Measurements from ENCODE around the gene GBX2. TPM values are rescaled to one million over a fixed set of nuclear protein-coding genes. Genes with fewer than 3 reads are reported as not detected.

The GBX2 gene
- total RNA-seq, 1 donor from 2014 or later = not detected

DNA sequence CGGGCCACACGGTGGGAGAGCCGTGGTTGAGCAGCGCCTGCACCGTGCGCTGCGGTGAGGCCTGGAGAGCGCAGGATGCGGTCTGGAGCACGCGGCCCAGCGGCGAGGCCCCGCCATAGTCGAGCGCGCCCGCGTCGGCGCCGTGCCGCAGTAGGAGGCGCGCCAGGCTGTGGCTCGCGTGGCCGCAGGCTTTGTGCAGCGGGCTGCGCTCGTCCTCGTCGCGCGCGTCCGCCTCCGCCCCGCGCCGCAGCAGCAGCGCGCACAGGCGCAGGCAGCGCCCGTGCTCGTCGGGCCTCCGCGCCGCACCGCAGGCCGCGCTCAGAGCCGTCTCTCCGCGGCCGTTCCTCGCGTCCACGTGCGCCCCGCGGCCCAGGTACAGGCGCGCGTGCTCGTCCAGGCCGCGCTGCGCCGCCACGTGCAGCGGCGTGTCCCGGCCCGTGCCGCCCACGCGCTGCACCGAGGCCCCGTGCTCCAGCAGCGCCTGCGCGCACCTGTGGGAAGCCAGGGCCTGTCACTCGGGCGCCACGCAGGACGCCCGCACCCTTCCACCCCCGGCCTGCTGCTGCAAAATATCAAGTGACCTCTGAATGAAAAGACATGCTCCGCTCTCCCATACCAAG, 46.3 kb upstream of the GBX2 start:
- H3K36me3 ChIP-seq = no peaks in the 10 kb centered on the region
- H3K4me3 ChIP-seq = no peak overlapping the region
- no peak for TF ChIP-seq CTCF (IDR thresholded peaks at IDR 0.05; ENCODE audit: borderline replicate concordance)
- no peaks in the 10 kb centered on the region for H3K4me1 ChIP-seq
- no peaks in the 10 kb centered on the region for H3K9me3 ChIP-seq (replicated peaks)
- H3K27ac ChIP-seq (replicated peaks) = no peak overlapping the region
- peaks cover 59% of the 10 kb centered on the region for H3K27me3 ChIP-seq (ENCODE audit: low read depth)
- no peak for DNase-seq
- intact Hi-C loops (cut with micrococcal nuclease) = no loop called here

DNA sequence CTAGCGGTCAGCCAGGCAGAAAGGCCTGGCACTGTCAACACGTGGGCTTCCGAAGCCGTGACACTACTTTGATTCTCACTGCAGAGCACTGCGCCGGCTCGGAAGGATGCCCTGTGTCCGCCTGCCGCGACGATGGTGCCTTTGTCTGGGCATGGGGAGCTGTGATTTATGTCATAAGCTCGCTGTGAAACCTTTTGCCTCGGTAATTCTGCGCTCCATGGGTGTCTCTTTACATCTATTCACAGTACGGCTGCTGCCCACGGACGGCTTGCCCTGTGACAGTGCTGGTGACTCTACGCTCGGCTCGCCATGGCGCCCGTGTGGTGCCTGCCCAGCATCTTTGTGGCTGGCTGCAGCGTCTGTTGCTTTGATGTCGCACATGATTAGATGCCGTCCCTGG, 43.1 kb upstream of the GBX2 start:
- no peaks in the 10 kb centered on the region for H3K4me1 ChIP-seq
- H3K27me3 ChIP-seq (ENCODE audit: low read depth) = peaks cover 46% of the 10 kb centered on the region
- TF ChIP-seq CTCF (IDR thresholded peaks at IDR 0.05; ENCODE audit: borderline replicate concordance) = no peak
- peaks cover 7% of the 10 kb centered on the region for H3K9me3 ChIP-seq (replicated peaks)
- intact Hi-C loops (cut with micrococcal nuclease) = no loop called here
- H3K27ac ChIP-seq (replicated peaks) = no peak overlapping the region
- H3K36me3 ChIP-seq = no peaks in the 10 kb centered on the region
- no peak for DNase-seq
- H3K4me3 ChIP-seq = no peak overlapping the region

DNA sequence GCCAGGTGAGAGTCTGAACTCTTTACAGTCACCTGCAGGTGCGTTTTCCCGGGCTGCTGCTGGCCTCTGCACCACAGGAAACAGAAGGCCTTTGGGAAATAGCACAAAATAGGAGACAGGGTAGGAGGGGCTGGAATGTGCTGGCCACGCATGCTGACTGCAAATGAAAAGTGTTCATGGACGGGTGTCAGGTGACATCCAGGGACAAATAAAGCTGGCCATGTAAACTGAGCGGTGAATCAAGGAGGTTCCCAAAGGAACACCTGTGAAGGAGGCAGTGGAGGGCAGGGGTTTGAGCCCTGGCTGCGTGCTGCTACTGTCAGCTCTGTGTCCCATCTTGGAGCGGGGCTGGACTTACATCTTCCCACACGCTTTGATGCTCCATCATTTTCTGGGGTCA, 42.4 kb upstream of the GBX2 start:
- no peak overlapping the region for H3K27ac ChIP-seq (replicated peaks)
- intact Hi-C loops (cut with micrococcal nuclease) = no loop called here

DNA sequence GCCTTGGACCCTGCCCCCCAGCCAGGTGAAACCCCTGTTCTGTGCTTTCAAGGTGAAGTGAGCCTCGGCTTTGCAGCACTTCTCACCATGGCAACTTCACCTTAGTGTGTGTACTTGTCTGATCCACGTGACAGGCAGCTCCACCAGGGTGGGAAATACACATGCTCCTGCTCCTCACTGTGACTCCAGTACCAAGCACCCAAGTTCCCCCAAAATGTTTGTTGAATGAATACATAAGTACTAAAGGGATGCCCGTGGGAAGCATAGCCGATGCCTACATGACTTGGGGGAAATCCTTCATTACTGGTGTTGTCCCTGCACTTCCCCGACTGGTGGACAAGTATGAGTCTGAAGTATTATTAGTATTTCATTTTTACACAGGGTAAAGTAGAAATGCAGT, 41.8 kb upstream of the GBX2 start:
- peaks cover 19% of the 10 kb centered on the region for H3K9me3 ChIP-seq (replicated peaks)
- intact Hi-C loops (cut with micrococcal nuclease) = no loop called here
- no peak overlapping the region for H3K27ac ChIP-seq (replicated peaks)
- no peaks in the 10 kb centered on the region for H3K4me1 ChIP-seq
- no peaks in the 10 kb centered on the region for H3K36me3 ChIP-seq
- DNase-seq = no peak
- H3K27me3 ChIP-seq (ENCODE audit: low read depth) = peaks cover 33% of the 10 kb centered on the region
- no peak overlapping the region for H3K4me3 ChIP-seq
- no peak for TF ChIP-seq CTCF (IDR thresholded peaks at IDR 0.05; ENCODE audit: borderline replicate concordance)

More for the DNA sequence above, 42.4 kb upstream of the GBX2 start:
- Histone ChIP-seq H3K36me3 (no peaks in the 10 kb centered on the region), H3K4me1 (no peaks in the 10 kb centered on the region), H3K4me3 (no peak overlapping the region), H3K9me3 (replicated peaks) (peaks cover 15% of the 10 kb centered on the region), H3K27me3 (ENCODE audit: low read depth) (peaks cover 38% of the 10 kb centered on the region)
- no peak for TF ChIP-seq CTCF (IDR thresholded peaks at IDR 0.05; ENCODE audit: borderline replicate concordance)
- DNase-seq = no peak

DNA sequence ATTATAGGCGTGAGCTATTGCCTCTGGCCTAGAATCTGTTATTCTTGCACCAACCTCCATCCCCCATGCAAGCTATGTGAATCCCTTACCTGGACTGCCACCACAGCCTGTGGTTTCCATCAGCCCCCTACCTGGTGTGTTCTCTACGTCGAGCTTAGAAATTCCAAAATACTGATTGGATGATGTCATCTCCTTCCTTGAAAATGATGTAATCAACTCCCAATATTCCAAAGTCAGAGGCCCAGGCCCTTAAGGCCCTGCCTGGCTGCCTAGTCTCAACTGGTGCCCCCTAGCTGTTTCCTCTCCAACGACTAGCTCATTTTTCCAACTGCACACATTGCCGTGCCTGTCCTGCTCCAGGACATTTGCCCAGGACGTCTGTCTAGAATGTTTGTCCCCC, 41.3 kb upstream of the GBX2 start:
- peaks cover 28% of the 10 kb centered on the region for H3K27me3 ChIP-seq (ENCODE audit: low read depth)
- intact Hi-C loops (cut with micrococcal nuclease) = no loop called here

More for the DNA sequence above, 41.3 kb upstream of the GBX2 start:
- Histone ChIP-seq H3K9me3 (replicated peaks) (peaks cover 19% of the 10 kb centered on the region), H3K27ac (replicated peaks) (no peak overlapping the region), H3K4me1 (no peaks in the 10 kb centered on the region), H3K36me3 (no peaks in the 10 kb centered on the region), H3K4me3 (no peak overlapping the region)
- DNase-seq = no peak
- TF ChIP-seq CTCF (IDR thresholded peaks at IDR 0.05; ENCODE audit: borderline replicate concordance) = no peak

Data from left ventricle myocardium inferior (tissue), 1 donor.